Measurements from ENCODE around the gene KDELR1.

- no peak for TF ChIP-seq CTCF (IDR thresholded peaks at IDR 0.05)
- TF ChIP-seq POLR2AphosphoS5 (IDR thresholded peaks at IDR 0.05; ENCODE audit: low read depth, low read length), result no peak
- TF ChIP-seq SIN3A (IDR thresholded peaks at IDR 0.05; ENCODE audit: borderline replicate concordance, insufficient read depth, low read depth, low read length), result no peak
- TF ChIP-seq, protein P1, sequence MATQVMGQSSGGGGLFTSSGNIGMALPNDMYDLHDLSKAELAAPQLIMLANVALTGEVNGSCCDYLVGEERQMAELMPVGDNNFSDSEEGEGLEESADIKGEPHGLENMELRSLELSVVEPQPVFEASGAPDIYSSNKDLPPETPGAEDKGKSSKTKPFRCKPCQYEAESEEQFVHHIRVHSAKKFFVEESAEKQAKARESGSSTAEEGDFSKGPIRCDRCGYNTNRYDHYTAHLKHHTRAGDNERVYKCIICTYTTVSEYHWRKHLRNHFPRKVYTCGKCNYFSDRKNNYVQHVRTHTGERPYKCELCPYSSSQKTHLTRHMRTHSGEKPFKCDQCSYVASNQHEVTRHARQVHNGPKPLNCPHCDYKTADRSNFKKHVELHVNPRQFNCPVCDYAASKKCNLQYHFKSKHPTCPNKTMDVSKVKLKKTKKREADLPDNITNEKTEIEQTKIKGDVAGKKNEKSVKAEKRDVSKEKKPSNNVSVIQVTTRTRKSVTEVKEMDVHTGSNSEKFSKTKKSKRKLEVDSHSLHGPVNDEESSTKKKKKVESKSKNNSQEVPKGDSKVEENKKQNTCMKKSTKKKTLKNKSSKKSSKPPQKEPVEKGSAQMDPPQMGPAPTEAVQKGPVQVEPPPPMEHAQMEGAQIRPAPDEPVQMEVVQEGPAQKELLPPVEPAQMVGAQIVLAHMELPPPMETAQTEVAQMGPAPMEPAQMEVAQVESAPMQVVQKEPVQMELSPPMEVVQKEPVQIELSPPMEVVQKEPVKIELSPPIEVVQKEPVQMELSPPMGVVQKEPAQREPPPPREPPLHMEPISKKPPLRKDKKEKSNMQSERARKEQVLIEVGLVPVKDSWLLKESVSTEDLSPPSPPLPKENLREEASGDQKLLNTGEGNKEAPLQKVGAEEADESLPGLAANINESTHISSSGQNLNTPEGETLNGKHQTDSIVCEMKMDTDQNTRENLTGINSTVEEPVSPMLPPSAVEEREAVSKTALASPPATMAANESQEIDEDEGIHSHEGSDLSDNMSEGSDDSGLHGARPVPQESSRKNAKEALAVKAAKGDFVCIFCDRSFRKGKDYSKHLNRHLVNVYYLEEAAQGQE (IDR thresholded peaks at IDR 0.05; ENCODE audit: insufficient read depth in 1 of 2, low read depth in 2 of 2, low read length in 1 of 2), result no peak
Measured at GRCh38 chr19:48342841-48343540, 48.4 kb downstream of the KDELR1 start.

Measured in Panc1 (cell line).